Transverse colon (tissue), 4 donors: ENCODE data around the gene SRPK2. TPM values are rescaled to one million over a fixed set of nuclear protein-coding genes. Genes with fewer than 3 reads are reported as not detected.

Experiments
- DNase-seq: peaks from one replicate; pipeline ENCODE4 v3.0.0-alpha.2; 2019
- H3K27ac ChIP-seq, 4 donors: fragments of 200-600 bp; sonication (generic); 2 replicates each; pipeline ENCODE4 v1.5.1; 2016 to 2018; ENCODE audit warnings: inconsistent platforms in 4 of 4
- H3K27me3 ChIP-seq: fragments of 200-600 bp; sonication (generic); 2 replicates; pipeline ENCODE4 v1.5.1; 2017; ENCODE audit warnings: inconsistent platforms
- H3K36me3 ChIP-seq, 4 donors: fragments of 200-600 bp; sonication (generic); 2 replicates each; pipeline ENCODE4 v1.5.1; 2017 to 2019; ENCODE audit warnings: inconsistent platforms in 4 of 4
- H3K4me1 ChIP-seq, 4 donors: fragments of 200-600 bp; sonication (generic); 2 replicates each; pipeline ENCODE4 v1.5.1; 2017 to 2020; ENCODE audit warnings: inconsistent platforms in 4 of 4
- H3K4me3 ChIP-seq, 4 donors: fragments of 200-600 bp; sonication (generic); 1 replicate in 1 of 4; 2 replicates in 3 of 4; pipeline versions ENCODE4 v1.5.1 to v1.6.1; 2017 to 2019; ENCODE audit warnings: inconsistent platforms in 4 of 4
- H3K9me3 ChIP-seq, 2 donors: fragments of 200-600 bp; sonication (generic); 2 replicates each; pipeline ENCODE4 v1.5.1; 2017 to 2019; ENCODE audit warnings: inconsistent platforms in 2 of 2
- EP300 ChIP-seq: sonication (generic); formaldehyde crosslinking; IDR thresholded peaks from one replicate; pipeline ENCODE4 v1.6.1; 2017; ENCODE audit warnings: antibody characterized with exemption, low read depth
- POLR2A ChIP-seq: fragments of 450-650 bp; IDR thresholded peaks from one replicate; pipeline ENCODE4 v1.6.1; 2016; ENCODE audit warnings: antibody characterized with exemption, mild to moderate bottlenecking, moderate library complexity
- POLR2AphosphoS5 ChIP-seq, 3 donors: sonication (generic); formaldehyde crosslinking; IDR thresholded peaks; one replicate each; pipeline ENCODE4 v1.6.1; 2016; ENCODE audit warnings: antibody characterized with exemption in 3 of 3
- WGBS, 2 donors: methylation state at CpG; one replicate each; pipeline ENCODE4 v1.1.5; 2018; ENCODE audit warnings: low coverage in 1 of 2; 5-methylcytosine and 5-hydroxymethylcytosine counted together
- in situ Hi-C, 4 donors: fragments of 200-750 bp; cut with MboI; loops; one replicate each; pipeline versions ENCODE4 v1.15.0 to v1.15.1; 2017; ENCODE audit warnings: low sequenced_read_pairs in 3 of 4, low pct_ligation_motif_present in 1 of 4, low pct_unique_long_range_greater_than_20kb in 1 of 4
- intact Hi-C: fragments of 100-400 bp; cut with DNase I; formaldehyde crosslinking; loops from one replicate; pipeline ENCODE4 v1.15.1; 2023; ENCODE audit warnings: low total_unique reads
- small RNA-seq, 4 donors: library from RNA; depleted of rRNA; stranded (forward); fragments of <200 nt; gene quantifications; one replicate each; pipeline ENCODE3, GENCODE V24; 2016
- total RNA-seq, 4 donors: library from RNA; depleted of rRNA; stranded (reverse); fragments of >200 nt; gene quantifications; one replicate each; pipeline ENCODE4 v1.1.0, GENCODE V29; 2016
- TF ChIP-seq, protein P1 (sequence below), 5 experiments: fragments of 200-600 bp in 3 of 5; fragments of 450-650 bp in 2 of 5; sonication (generic) in 3 of 5; IDR thresholded peaks; 1 replicate in 2 of 5; 2 replicates in 3 of 5; pipeline ENCODE4 v1.5.1; 2016 to 2017; ENCODE audit warnings: antibody characterized with exemption in 5 of 5, inconsistent platforms in 3 of 5, mild to moderate bottlenecking in 2 of 5, moderate library complexity in 1 of 5

The SRPK2 gene
- total RNA-seq, 4 donors from 2014 or later: 18.3 to 93.1 (median 43.8) TPM

GRCh38 chr7:105068886-105069285 lies 319.8 kb downstream of the SRPK2 start:
- Histone ChIP-seq H3K4me1 (peaks cover 0 to 2% (median 0%) of the 10 kb centered on the region in 4 donors), H3K9me3 (no peaks in the 10 kb centered on the region), H3K27ac (no peak overlapping the region), H3K36me3 (peaks cover 0 to 68% (median 26%) of the 10 kb centered on the region in 4 donors), H3K4me3 (no peak overlapping the region), H3K27me3 (no peaks in the 10 kb centered on the region)
- 88 to 100% methylated on average over 1 of the region's 1 CpG for WGBS, 2 donors
- DNase-seq: no peak
- TF ChIP-seq POLR2AphosphoS5 (IDR thresholded peaks at IDR 0.05): no peak
- no peak for TF ChIP-seq POLR2A
- TF ChIP-seq, protein P1, sequence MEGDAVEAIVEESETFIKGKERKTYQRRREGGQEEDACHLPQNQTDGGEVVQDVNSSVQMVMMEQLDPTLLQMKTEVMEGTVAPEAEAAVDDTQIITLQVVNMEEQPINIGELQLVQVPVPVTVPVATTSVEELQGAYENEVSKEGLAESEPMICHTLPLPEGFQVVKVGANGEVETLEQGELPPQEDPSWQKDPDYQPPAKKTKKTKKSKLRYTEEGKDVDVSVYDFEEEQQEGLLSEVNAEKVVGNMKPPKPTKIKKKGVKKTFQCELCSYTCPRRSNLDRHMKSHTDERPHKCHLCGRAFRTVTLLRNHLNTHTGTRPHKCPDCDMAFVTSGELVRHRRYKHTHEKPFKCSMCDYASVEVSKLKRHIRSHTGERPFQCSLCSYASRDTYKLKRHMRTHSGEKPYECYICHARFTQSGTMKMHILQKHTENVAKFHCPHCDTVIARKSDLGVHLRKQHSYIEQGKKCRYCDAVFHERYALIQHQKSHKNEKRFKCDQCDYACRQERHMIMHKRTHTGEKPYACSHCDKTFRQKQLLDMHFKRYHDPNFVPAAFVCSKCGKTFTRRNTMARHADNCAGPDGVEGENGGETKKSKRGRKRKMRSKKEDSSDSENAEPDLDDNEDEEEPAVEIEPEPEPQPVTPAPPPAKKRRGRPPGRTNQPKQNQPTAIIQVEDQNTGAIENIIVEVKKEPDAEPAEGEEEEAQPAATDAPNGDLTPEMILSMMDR (IDR thresholded peaks at IDR 0.05): no peak
- no peak for TF ChIP-seq EP300
- intact Hi-C loops: no loop called here
- in situ Hi-C loops: no loop called here

DNA sequence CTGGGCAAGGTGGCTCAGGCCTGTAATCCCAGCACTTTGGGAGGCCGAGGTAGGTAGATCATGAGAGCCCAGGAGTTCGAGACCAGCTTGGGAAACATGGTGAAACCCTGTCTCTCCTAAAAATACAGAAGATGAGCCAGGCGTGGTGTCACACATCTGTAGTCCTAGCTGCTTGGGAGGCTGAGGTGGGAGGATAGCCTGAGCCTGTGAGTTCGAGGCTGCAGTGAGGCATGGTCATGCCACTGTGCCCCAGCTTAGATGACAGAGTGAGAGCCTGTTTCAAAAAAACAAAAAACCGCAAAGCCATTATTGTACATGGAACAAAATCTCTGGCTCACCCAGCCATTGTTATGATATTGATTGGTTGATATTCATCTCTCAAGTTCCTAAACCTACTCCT lies 321.0 kb downstream of the SRPK2 start:
- in situ Hi-C loops (no loop called here), intact Hi-C loops (no loop called here)
- TF ChIP-seq POLR2AphosphoS5 (IDR thresholded peaks at IDR 0.05): no peak
- no peak for TF ChIP-seq EP300
- TF ChIP-seq, protein P1 (IDR thresholded peaks at IDR 0.05): no peak
- no peak for TF ChIP-seq POLR2A
- H3K4me1 ChIP-seq: peaks cover 0 to 2% (median 0%) of the 10 kb centered on the region in 4 donors
- no peak for DNase-seq
- no peaks in the 10 kb centered on the region for H3K27me3 ChIP-seq
- H3K27ac ChIP-seq: no peak overlapping the region
- WGBS, 2 donors: 98 to 100% methylated on average over 1 to 5 of the region's 5 CpGs
- H3K9me3 ChIP-seq: no peaks in the 10 kb centered on the region
- H3K36me3 ChIP-seq: peaks cover 0 to 64% (median 22%) of the 10 kb centered on the region in 4 donors
- H3K4me3 ChIP-seq: no peak overlapping the region

Small RNA genes lying within 50 kb of the gene (small RNA-seq; reads per million reads assigned to genes)
- gene AC005070.2 (0 reads per million in 4 donors), gene RNU6-1322P (0 reads per million in 4 donors)

Other genes starting within 250 kb of the SRPK2 start
- 1 to 10 TPM; 1.9 to 7.0 (median 4.9) TPM for gene PUS7, start 133.3 kb upstream of the SRPK2 start, total RNA-seq
- 10 to 100 TPM in 3 of 4 donors, 1 to 10 TPM in 1; 10.0 to 37.2 (median 19.0) TPM for gene RINT1, start 143.3 kb upstream of the SRPK2 start, total RNA-seq
- gene EFCAB10, start 192.6 kb upstream of the SRPK2 start, total RNA-seq: not detected